OCI-M2 (cell line): ENCODE data around the gene WRAP73.

Experiments used
- DNase-seq: peaks from one replicate; lab custom pipeline; 2025; ENCODE audit not compliant: unreplicated experiment; lab: John Stamatoyannopoulos, UW

The WRAP73 gene, protein sequence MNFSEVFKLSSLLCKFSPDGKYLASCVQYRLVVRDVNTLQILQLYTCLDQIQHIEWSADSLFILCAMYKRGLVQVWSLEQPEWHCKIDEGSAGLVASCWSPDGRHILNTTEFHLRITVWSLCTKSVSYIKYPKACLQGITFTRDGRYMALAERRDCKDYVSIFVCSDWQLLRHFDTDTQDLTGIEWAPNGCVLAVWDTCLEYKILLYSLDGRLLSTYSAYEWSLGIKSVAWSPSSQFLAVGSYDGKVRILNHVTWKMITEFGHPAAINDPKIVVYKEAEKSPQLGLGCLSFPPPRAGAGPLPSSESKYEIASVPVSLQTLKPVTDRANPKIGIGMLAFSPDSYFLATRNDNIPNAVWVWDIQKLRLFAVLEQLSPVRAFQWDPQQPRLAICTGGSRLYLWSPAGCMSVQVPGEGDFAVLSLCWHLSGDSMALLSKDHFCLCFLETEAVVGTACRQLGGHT

GRCh38 chr1:3649342-3650247 lies at the start of gene WRAP73:
Gene WRAP73 (minus strand): TSS chr1:3650103. CDS start chr1:3649999, 104 bp downstream.
- DNase-seq, result peak; percentile 48

DNA sequence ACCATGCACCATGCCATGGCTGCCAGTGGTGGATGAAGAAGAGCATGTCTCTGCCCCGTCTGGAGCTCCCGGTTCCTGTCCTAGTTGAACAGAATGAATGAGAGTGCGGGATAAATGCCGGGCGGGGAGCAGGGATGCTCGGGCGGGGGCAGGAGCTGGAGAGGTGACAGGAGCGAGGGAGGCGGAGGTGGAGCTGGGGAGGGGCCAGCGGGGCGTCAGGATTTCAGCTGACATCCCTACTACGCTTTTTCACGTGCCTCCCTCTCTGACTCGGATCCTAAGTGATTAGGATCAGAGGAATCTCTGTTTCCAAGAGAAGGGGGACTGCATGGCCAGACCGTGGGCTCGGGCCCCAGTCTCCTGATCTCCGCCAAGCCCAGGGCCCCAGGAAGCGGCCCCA lies 49.7 kb upstream of the WRAP73 start:
- no peak for DNase-seq

DNA sequence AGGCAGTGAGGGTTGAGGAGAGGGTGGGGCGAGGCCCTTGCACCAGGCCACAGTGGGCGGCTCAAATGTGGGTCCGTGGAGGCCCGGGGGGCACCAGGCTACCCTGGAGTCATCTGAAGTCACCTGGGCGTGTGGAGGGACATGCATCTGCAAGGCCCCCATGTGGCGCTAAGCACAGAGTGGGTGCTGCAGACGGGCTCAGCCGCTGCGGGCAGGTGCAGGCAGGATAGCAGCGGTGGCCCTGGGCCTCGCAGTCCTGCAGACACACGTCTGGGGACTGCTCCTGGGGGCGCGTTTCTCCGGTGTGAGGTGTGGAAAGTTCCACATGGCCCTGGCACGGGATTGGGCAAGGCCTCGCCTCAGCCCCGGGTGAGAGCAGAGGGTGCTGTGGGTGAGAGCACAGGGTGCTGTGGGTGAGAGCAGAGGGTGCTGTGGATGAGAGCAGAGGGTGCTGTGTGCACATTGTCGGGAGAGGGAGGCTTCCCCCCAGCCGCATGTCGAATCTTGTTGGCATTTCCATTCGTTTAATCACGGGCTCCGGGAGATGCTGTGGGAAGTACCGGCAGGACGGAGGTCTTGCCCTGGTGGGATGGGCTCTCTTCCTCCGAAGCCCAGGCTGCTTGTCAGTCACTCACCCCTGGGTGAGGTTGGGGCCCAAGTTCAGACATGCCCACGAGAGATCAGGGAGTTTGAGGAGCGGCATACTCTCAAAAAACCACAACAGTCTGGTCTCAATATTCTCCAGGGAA lies 48.9 kb upstream of the WRAP73 start:
- DNase-seq, result no peak

GRCh38 chr1:3697810-3698209 lies 47.9 kb upstream of the WRAP73 start:
- DNase-seq, result no peak

- no peak for DNase-seq
Measured at GRCh38 chr1:3697104-3697503, 47.2 kb upstream of the WRAP73 start.

- DNase-seq, result no peak
Measured at GRCh38 chr1:3696689-3697088, 46.8 kb upstream of the WRAP73 start.

DNA sequence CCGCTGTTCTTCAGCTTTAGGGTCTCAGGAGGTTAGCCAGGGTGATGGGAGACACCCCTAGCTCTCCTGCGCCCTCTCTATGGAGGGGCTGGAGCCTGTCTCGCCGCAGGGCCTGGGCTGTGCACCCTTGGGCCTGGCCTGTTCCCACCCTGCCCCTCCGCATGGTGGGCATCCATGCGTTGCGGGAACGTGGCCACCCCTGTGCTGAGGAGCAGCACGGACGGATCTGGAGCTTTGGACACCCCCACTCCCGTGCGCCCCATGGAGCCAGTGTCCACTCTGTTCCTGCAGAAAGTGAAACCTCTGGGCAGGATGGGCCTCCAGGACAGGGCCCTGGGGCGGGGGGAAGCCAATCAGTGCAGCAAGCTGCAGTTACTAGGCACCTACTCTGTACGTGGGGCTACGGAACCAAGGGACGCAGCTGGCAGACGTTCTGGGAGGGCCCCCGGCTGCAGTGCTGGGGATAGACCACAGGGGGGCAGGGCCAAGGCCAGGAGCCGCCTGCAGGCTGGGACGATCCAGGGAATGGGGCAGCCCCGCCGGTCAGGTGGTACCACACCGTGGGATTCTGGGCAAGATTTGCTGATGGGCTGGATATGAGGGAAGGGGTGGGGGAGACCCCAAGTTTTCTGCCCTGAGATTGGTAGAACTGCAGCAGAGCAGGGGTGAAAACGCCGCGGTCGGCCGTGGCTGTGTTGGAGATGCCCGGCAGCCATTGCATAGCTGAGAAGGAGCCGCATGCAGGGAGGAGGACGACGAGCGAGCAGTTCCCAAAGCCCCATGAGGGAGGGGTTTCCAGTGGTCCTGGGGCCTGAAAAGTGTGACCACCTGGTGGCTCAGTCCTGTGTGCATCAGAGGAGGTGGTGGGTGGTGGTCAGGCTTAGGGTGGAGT lies 45.7 kb upstream of the WRAP73 start:
- DNase-seq, result peak; percentile 0

DNA sequence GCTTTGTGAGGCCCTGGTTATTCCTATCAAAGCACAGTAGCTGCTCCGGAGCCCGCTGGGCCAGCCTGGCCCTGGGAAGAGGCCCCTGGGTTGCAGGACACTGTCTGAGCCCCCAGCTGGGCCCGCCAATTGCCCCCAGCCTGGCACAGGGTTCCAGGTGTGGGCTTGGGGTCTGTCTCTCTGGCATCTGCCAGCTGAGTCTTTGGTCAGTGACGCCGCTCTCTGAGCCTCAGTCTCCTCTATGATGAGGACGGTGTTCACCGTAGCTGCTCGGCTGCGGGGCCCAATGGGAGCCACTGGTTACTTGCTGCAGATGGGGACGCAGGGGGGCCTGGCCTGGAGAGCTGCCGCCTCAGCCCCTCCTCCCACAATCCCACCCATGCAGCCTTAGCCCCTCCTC lies 43.4 kb upstream of the WRAP73 start:
- no peak for DNase-seq

DNA sequence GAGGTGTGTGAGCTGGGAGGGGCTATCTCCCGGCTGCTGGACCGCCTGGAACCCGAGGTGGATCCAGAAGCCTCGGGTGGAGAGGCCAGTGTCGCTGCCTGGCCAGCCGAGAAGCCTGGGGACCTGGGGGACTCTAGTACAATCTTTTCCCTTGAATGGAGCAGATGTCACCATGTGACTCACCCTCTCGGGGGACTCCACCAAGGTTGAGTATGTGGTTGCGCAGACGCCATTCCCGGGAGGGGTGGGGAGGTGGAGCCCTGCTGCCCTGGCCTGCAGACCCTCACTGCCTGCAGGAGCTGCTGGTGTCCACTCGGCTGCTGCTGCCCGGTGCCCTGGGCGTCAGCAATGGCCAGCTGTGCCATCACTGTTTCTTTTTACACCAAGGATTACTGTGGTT lies 42.7 kb upstream of the WRAP73 start:
- DNase-seq, result no peak

GRCh38 chr1:3691421-3692204 lies 41.7 kb upstream of the WRAP73 start:
- DNase-seq, result no peak

DNA sequence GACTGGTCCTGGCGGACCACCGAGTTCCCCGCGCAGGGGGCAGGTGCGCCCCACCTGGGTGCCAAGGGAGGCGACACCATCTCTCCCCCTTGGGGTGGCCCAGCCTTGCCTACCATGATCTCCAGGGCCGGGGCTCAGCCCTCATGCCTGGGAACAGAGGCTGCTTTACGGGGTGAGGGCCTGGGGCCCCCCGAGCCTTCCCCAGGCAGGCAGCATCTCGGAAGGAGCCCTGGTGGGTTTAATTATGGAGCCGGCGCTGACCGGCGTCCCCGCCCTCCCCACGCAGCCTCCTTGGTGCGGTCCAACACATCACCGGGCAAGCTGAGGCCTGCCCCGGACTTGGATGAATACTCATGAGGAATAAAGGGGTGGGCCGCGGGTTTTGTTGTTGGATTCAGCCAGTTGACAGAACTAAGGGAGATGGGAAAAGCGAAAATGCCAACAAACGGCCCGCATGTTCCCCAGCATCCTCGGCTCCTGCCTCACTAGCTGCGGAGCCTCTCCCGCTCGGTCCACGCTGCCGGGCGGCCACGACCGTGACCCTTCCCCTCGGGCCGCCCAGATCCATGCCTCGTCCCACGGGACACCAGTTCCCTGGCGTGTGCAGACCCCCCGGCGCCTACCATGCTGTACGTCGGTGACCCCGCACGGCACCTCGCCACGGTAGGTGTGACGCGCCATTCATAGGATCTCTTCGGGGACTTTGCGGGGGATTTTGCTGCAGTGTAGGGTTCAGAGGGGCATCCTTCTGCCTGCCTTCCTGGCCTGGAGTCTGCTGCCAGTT lies 40.6 kb upstream of the WRAP73 start:
- no peak for DNase-seq

- no peak for DNase-seq
Measured at GRCh38 chr1:3689138-3689750, 39.3 kb upstream of the WRAP73 start.

DNA sequence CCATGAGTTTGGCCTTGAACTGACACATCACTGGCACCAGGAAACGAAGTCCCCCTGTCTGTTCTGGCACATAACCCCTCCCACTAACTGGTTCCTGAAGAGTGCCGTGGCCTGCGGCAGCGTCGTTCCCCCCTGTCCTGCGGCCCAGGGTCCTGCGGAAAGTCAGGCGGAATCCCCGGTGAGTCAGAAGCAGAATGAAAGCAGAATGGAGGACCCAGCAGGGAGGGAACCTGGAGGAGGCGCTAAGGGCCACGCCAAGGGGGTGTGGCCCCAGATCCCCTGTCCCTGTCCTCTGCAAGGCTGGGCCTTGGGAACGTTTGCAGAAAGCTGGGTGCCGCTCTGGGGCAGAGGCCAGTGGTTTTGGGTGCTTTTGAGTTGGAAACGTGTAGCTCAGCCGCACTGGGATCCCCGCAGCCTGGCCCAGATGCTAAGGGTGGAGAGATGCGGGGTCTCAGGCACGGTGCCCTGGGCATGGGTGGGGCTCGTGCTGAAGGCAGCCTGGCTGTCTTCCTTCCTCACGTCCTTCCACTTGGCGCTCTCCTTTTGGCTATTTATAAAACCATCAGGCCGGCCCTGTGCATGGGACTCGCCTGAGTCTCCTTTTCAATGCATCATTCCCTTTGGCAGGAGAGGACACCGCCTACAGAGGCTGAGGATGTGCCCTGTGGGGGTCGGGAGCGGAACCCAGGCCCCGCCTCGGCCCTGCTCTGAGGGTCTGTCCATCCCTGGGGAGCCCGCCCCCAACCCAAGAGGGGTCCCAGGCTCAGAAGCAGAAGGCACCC lies 38.6 kb upstream of the WRAP73 start:
- DNase-seq, result no peak

- no peak for DNase-seq
Measured at GRCh38 chr1:3687504-3687903, 37.6 kb upstream of the WRAP73 start.

- no peak for DNase-seq
Measured at GRCh38 chr1:3685906-3686305, 36.0 kb upstream of the WRAP73 start.

DNA sequence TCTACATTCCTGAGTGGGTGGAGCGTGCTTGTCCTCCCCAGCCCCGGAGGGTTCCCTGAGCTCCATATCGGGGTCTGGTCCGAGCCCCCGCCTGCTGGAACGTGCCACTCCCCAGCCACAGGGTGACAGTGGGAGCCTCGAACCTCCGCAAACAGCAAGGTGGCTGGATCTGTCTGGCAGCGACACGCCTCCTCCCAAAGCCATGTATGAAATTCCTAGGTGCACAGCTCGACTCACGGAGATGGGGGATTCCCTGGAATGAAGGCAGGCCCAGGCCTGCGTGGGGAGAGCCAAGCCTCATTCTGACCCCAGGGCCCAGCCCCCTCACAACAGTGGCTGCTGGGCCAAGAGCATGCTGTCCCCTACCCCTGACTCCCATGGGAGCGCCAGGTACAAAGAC lies 35.3 kb upstream of the WRAP73 start:
- DNase-seq, result no peak

DNA sequence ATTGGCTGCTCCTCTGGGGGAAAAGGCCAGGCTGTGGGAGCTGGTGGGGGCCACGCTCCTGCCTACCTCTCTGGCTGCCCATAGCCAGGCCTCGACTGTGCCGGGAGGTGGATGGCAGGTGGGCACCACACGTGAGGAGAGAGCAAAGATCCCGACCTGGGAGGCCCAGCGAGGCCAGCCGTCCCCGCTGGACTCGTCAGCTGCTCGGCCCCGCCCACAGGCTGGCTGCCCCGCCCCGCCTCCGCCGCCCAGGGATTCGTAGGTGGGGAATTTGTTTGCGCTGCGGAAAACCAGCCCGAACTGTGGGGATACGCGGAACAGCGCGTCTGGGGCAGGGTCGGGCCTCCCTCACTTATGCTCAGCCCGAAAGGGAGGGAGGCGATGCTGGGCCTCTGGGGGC lies 34.1 kb upstream of the WRAP73 start:
- DNase-seq, result no peak

- DNase-seq, result no peak
Measured at GRCh38 chr1:3683197-3683596, 33.3 kb upstream of the WRAP73 start.
